ENCODE measurements around the gene ATP6AP2. TPM values are rescaled to one million over a fixed set of nuclear protein-coding genes. Genes with fewer than 3 reads are reported as not detected.
A peak's percentile ranks its signal among the peaks of the same experiment; 100 is the strongest.

ATP6AP2 gene
- total RNA-seq, 2 donors from 2014 or later: 84.1 to 118 TPM

- H3K36me3 ChIP-seq: no peaks in the 10 kb centered on the region
- intact Hi-C loops (cut with DNase I): no loop called here
Measured at GRCh38 chrX:40632199-40632598, 51.4 kb downstream of the ATP6AP2 start.

GRCh38 chrX:40637687-40638086 lies 56.9 kb downstream of the ATP6AP2 start:
- Histone ChIP-seq H3K36me3 (no peaks in the 10 kb centered on the region), H3K4me1 (replicated peaks) (no peaks in the 10 kb centered on the region), H3K27ac (no peak overlapping the region), H3K9me3 (no peaks in the 10 kb centered on the region), H3K27me3 (replicated peaks; ENCODE audit: insufficient read depth) (no peaks in the 10 kb centered on the region), H3K4me3 (no peak overlapping the region)
- intact Hi-C loops (cut with DNase I): no loop called here
- TF ChIP-seq POLR2AphosphoS5 (IDR thresholded peaks at IDR 0.05) (no peak), POLR2A (IDR thresholded peaks at IDR 0.05) (no peak), CTCF (IDR thresholded peaks at IDR 0.05) (no peak)
- no peak for DNase-seq (ENCODE audit: low spot score)
- WGBS: 82% methylated on average over 3 of the region's 3 CpGs

More at GRCh38 chrX:40632199-40632598, 51.4 kb downstream of the ATP6AP2 start:
- no peak overlapping the region for H3K27ac ChIP-seq
- no peaks in the 10 kb centered on the region for H3K4me1 ChIP-seq (replicated peaks)
- no peak for DNase-seq (ENCODE audit: low spot score)
- no peak overlapping the region for H3K4me3 ChIP-seq
- no peaks in the 10 kb centered on the region for H3K27me3 ChIP-seq (replicated peaks; ENCODE audit: insufficient read depth)
- TF ChIP-seq POLR2AphosphoS5 (IDR thresholded peaks at IDR 0.05) (no peak), CTCF (IDR thresholded peaks at IDR 0.05) (no peak), POLR2A (IDR thresholded peaks at IDR 0.05) (no peak)
- H3K9me3 ChIP-seq: no peaks in the 10 kb centered on the region
- WGBS: 91% methylated on average over 3 of the region's 4 CpGs

- Histone ChIP-seq H3K9me3 (no peaks in the 10 kb centered on the region), H3K27me3 (replicated peaks; ENCODE audit: insufficient read depth) (no peaks in the 10 kb centered on the region), H3K4me1 (replicated peaks) (no peaks in the 10 kb centered on the region), H3K36me3 (no peaks in the 10 kb centered on the region), H3K4me3 (no peak overlapping the region), H3K27ac (peak overlapping the region in 1 of 2 donors; percentile 51)
- DNase-seq (ENCODE audit: low spot score): no peak
- WGBS: 72% methylated on average over 5 of the region's 5 CpGs
- TF ChIP-seq CTCF (IDR thresholded peaks at IDR 0.05) (no peak), POLR2AphosphoS5 (IDR thresholded peaks at IDR 0.05) (no peak), POLR2A (IDR thresholded peaks at IDR 0.05) (no peak)
- intact Hi-C loops (cut with DNase I): no loop called here
Measured at GRCh38 chrX:40644176-40644575, 63.4 kb downstream of the ATP6AP2 start.

- Histone ChIP-seq H3K4me3 (peak overlapping the region in 1 of 2 donors; percentile 10), H3K4me1 (replicated peaks) (no peaks in the 10 kb centered on the region), H3K36me3 (no peaks in the 10 kb centered on the region), H3K27ac (peak overlapping the region; percentile 49 to 51), H3K27me3 (replicated peaks; ENCODE audit: insufficient read depth) (no peaks in the 10 kb centered on the region), H3K9me3 (no peaks in the 10 kb centered on the region)
- peak; percentile 10 for TF ChIP-seq POLR2AphosphoS5 (IDR thresholded peaks at IDR 0.05)
- TF ChIP-seq POLR2A (IDR thresholded peaks at IDR 0.05): no peak
- peak; percentile 5 for DNase-seq (ENCODE audit: low spot score)
- 12% methylated on average over 4 of the region's 4 CpGs for WGBS
- intact Hi-C loops (cut with DNase I): no loop called here
Measured at GRCh38 chrX:40644821-40645358, 64.1 kb downstream of the ATP6AP2 start.

GRCh38 chrX:40646489-40647306 lies 65.9 kb downstream of the ATP6AP2 start:
- H3K27me3 ChIP-seq (replicated peaks; ENCODE audit: insufficient read depth): no peaks in the 10 kb centered on the region
- peak overlapping the region; percentile 64 to 69 for H3K4me3 ChIP-seq
- intact Hi-C loops (cut with DNase I): no loop called here
- under 1% methylated on average over 18 of the region's 33 CpGs for WGBS
- H3K4me1 ChIP-seq (replicated peaks): no peaks in the 10 kb centered on the region
- H3K9me3 ChIP-seq: no peaks in the 10 kb centered on the region
- DNase-seq (ENCODE audit: low spot score): peak; percentile 17
- peak overlapping the region; percentile 80 to 81 for H3K27ac ChIP-seq
- H3K36me3 ChIP-seq: no peaks in the 10 kb centered on the region
- TF ChIP-seq CTCF (IDR thresholded peaks at IDR 0.05) (no peak), POLR2A (IDR thresholded peaks at IDR 0.05) (no peak), POLR2AphosphoS5 (IDR thresholded peaks at IDR 0.05) (no peak)
